T-helper 17 cell (primary cell): ENCODE measurements around the gene AFAP1. TPM values are rescaled to one million over a fixed set of nuclear protein-coding genes. Genes with fewer than 3 reads are reported as not detected.

Experiments
- ATAC-seq: fragments of 150-1000 bp; cut with Tn5 transposase; 2 replicates; pipeline ENCODE4 v1.10.0; 2021; ENCODE audit warnings: mild to moderate bottlenecking, moderate library complexity
- DNase-seq, 3 donors: peaks; one replicate each; pipeline versions ENCODE4 v3.0.0 to v3.0.0-alpha.2; 2020 to 2021
- H3K9me3 ChIP-seq: one replicate; pipeline ENCODE4 v1.7.0; 2013; ENCODE audit warnings: low read length, mild to moderate bottlenecking; ENCODE audit not compliant: control insufficient read depth, poor library complexity, severe bottlenecking
- H3K27ac Mint-ChIP-seq: one replicate; pipeline ENCODE4 v1.8.0; 2022; ENCODE audit warnings: mild to moderate bottlenecking, moderate library complexity, mixed read lengths
- H3K27me3 Mint-ChIP-seq: one replicate; pipeline ENCODE4 v1.8.0; 2022; ENCODE audit warnings: mixed read lengths
- H3K36me3 Mint-ChIP-seq: one replicate; pipeline ENCODE4 v1.8.0; 2022; ENCODE audit warnings: low read depth, mixed read lengths
- H3K4me1 Mint-ChIP-seq: one replicate; pipeline ENCODE4 v1.8.0; 2022; ENCODE audit warnings: mild to moderate bottlenecking, mixed read lengths
- H3K4me3 Mint-ChIP-seq: one replicate; pipeline ENCODE4 v1.8.0; 2022; ENCODE audit warnings: mild to moderate bottlenecking, moderate library complexity, mixed read lengths
- total RNA-seq, 4 donors: library from RNA in 2 of 4; stranded (reverse) in 2 of 4; gene quantifications; one replicate each; pipeline ENCODE4 v1.2.3 and lab custom pipeline; 2022 to 2026

The AFAP1 gene
- total RNA-seq, 2 donors from 2014 or later = 17.6 to 26.7 TPM

DNA sequence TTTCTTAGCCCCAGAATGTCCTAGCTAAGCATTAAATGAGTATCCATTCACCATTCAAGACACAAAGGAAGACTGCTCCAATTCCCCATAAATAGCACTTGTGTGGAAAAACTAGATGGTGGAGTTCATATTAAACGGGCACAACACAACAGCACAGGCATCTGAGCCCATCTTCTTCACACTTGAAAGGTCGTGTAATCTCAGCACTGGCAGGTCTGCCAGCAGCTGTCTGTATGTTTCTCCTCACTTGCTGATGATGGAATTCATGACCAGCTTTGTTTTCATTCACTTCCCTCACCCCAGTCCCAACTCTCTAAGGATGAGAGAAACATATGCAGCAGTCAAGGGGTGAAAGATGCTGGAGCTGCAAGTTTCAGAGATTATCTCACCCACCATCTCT, 148.7 kb downstream of the AFAP1 start:
- ATAC-seq = no peak
- H3K4me3 Mint-ChIP-seq = no peak overlapping the region

GRCh38 chr4:7790023-7790422, 149.6 kb downstream of the AFAP1 start:
- H3K9me3 ChIP-seq = no peaks in the 10 kb centered on the region
- Mint-ChIP-seq H3K36me3 (peaks cover 3% of the 10 kb centered on the region), H3K27ac (no peak overlapping the region), H3K27me3 (no peaks in the 10 kb centered on the region), H3K4me1 (peaks cover 5% of the 10 kb centered on the region), H3K4me3 (no peak overlapping the region)
- ATAC-seq (no peak), DNase-seq (no peak)

More for the DNA sequence above, 148.7 kb downstream of the AFAP1 start:
- DNase-seq = no peak
- H3K27me3 Mint-ChIP-seq = no peaks in the 10 kb centered on the region
- H3K9me3 ChIP-seq = no peaks in the 10 kb centered on the region
- H3K4me1 Mint-ChIP-seq = peaks cover 2% of the 10 kb centered on the region
- no peak overlapping the region for H3K27ac Mint-ChIP-seq
- peaks cover 3% of the 10 kb centered on the region for H3K36me3 Mint-ChIP-seq

DNA sequence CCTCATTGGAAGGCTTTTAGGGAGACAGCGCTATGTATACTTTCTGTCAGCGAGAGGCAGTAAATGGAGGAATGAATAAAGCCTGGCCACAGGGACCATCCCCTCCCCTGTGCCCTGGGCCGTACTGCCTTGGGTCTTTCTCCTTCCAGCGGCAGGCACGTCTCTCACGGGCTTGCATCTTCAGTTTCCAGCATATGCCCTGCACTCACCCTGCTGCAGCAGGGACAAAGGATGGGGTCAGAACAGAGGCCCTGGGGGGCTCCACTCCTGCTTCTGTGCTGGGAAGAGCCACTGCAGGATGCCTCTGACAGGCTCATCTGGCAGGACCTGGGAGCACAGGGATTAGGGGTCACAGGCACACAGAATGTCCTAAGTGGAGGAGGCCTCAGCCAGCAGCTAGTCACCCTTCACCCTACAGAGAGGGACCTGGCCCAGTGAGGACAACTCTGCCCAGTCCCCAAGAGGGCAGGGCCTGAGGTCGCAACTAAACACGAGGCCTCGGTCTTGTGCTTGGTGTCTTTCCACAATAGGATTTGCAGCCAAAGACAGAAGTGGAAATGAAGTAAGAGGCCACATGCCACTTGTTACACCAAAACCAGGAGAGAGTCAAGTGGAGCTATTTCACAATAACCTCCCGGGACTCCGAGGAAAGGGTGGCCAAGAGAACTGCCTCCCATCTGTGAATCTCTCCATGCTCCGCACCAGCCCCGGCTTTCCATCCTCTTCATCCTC, 150.8 kb downstream of the AFAP1 start:
- DNase-seq (no peak), ATAC-seq (no peak)
- Mint-ChIP-seq H3K4me3 (no peak overlapping the region), H3K27ac (no peak overlapping the region), H3K27me3 (no peaks in the 10 kb centered on the region), H3K4me1 (peaks cover 12% of the 10 kb centered on the region), H3K36me3 (peaks cover 3% of the 10 kb centered on the region)
- H3K9me3 ChIP-seq = no peaks in the 10 kb centered on the region

DNA sequence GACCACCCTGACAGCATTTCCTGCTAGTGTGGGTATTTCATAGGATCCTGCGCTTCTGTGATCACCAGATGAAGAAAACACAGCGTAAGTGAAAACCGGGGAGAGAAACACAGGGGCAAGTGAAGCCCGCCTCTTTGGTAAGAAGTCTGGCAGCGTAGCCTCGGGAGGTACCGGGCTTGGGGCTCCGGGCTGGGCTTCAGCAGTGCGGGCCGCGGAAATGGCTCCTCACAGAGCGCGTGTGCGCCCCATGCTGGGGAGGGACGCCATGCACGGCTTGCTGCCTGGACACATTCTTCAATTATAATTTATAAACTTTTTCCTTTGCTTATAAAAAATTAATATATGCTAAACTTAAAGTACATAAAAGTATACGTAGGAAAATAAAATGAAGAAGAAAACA, 151.5 kb downstream of the AFAP1 start:
- H3K27ac Mint-ChIP-seq = no peak overlapping the region
- DNase-seq = no peak
- no peak for ATAC-seq
- no peaks in the 10 kb centered on the region for H3K27me3 Mint-ChIP-seq
- no peaks in the 10 kb centered on the region for H3K9me3 ChIP-seq
- H3K4me1 Mint-ChIP-seq = peaks cover 19% of the 10 kb centered on the region
- peaks cover 3% of the 10 kb centered on the region for H3K36me3 Mint-ChIP-seq
- no peak overlapping the region for H3K4me3 Mint-ChIP-seq

DNA sequence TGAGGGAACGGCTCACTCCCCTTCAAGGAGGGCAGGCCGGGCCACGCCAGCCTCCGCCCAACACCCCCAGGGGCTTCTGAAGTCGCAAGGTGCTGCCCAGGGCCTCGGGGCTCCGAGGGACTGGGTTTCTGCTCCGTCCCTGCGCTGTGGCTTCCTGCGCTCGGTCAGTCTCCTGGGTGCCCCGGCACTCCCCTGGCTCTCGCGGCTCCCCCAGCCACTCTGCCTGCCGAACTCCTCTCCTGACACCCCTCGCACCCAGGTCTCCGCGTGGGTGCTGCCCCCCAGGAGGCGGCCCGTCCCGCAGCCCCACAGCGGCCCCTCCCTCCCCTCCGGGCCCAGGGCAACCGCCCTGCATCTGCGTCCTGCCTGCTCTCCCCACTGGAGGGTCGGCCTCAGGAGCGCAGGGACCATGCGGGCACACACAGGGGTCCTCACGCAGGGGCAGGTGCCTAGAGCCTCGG, 151.9 kb downstream of the AFAP1 start:
- no peaks in the 10 kb centered on the region for H3K27me3 Mint-ChIP-seq
- DNase-seq = no peak
- H3K4me1 Mint-ChIP-seq = peaks cover 21% of the 10 kb centered on the region
- ATAC-seq = no peak
- peaks cover 3% of the 10 kb centered on the region for H3K36me3 Mint-ChIP-seq
- no peaks in the 10 kb centered on the region for H3K9me3 ChIP-seq
- no peak overlapping the region for H3K4me3 Mint-ChIP-seq
- H3K27ac Mint-ChIP-seq = no peak overlapping the region

- peak overlapping the region; percentile 9 for H3K27ac Mint-ChIP-seq
- H3K4me1 Mint-ChIP-seq = peaks cover 25% of the 10 kb centered on the region
- ATAC-seq = no peak
- DNase-seq = no peak
- H3K9me3 ChIP-seq = no peaks in the 10 kb centered on the region
- H3K4me3 Mint-ChIP-seq = no peak overlapping the region
- no peaks in the 10 kb centered on the region for H3K27me3 Mint-ChIP-seq
- peaks cover under 1% of the 10 kb centered on the region for H3K36me3 Mint-ChIP-seq
Measured at GRCh38 chr4:7787067-7787466, 152.6 kb downstream of the AFAP1 start.

- Mint-ChIP-seq H3K36me3 (no peaks in the 10 kb centered on the region), H3K4me1 (peaks cover 29% of the 10 kb centered on the region), H3K4me3 (no peak overlapping the region), H3K27ac (peak overlapping the region; percentile 85), H3K27me3 (no peaks in the 10 kb centered on the region)
- no peak for ATAC-seq
- H3K9me3 ChIP-seq = no peaks in the 10 kb centered on the region
- DNase-seq = no peak
Measured at GRCh38 chr4:7786517-7786916, 153.1 kb downstream of the AFAP1 start.

GRCh38 chr4:7786040-7786439, 153.6 kb downstream of the AFAP1 start:
- DNase-seq (no peak), ATAC-seq (no peak)
- Mint-ChIP-seq H3K36me3 (no peaks in the 10 kb centered on the region), H3K4me1 (peaks cover 34% of the 10 kb centered on the region), H3K4me3 (no peak overlapping the region), H3K27ac (peak overlapping the region; percentile 85), H3K27me3 (no peaks in the 10 kb centered on the region)
- H3K9me3 ChIP-seq = no peaks in the 10 kb centered on the region

DNA sequence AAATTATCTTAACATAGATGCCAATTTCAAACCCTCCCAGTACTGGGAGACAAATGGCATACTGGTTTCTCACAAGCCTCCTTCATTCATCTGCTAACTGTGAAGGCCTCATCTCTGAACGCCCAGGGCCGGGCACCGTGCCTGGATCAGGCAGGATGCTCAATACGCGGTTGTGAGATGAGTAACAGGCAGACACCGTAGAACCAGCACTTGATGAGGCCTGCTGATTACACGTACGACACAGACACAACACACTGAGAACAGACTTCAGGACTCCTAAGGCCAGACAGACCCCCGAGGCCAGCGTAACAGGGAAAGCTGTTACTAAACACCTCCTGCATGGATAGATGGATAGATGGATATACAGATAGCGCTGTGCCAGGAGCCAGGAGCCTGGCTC, 154.6 kb downstream of the AFAP1 start:
- Mint-ChIP-seq H3K4me1 (peaks cover 36% of the 10 kb centered on the region), H3K4me3 (no peak overlapping the region)

DNA sequence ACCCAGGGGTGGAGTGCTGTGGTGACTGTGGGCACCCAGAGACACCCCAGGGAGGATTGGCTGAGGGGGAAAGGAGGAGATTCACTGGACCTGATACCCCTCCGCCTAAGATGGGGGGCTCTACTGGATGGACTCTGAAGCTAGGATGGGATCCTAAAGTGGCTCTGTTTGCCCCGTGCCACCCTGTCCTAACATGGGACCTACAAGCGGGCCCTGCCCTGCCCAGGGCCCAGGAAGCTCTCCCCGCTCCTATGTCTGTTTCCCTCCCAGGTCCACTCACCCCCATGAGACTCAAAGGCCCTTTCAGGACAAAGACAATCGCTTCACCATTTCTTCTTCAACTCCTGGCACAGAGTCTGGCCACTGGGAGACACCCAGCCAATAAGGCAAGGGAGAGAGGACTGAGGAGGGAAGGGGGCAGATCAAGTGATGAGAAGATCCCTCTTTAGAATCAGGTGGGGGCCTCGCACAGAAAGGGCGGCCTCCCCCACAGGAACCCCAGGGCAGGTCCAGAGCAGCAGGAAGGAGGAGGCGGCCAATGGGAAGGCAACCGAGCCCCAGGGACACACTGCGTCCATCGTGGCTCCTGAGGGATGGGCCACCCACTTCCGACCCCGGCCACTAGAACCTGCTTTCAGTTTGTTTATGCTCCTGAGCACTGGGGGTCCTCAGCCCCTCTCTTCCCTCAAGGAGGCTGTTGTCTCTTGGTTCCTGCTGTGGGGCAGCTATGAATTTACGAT, 155.4 kb downstream of the AFAP1 start:
- H3K36me3 Mint-ChIP-seq = peaks cover 2% of the 10 kb centered on the region
- no peaks in the 10 kb centered on the region for H3K27me3 Mint-ChIP-seq
- H3K4me1 Mint-ChIP-seq = peaks cover 42% of the 10 kb centered on the region
- peak overlapping the region; percentile 85 for H3K27ac Mint-ChIP-seq
- ATAC-seq (no peak), DNase-seq (no peak)
- H3K9me3 ChIP-seq = no peaks in the 10 kb centered on the region
- H3K4me3 Mint-ChIP-seq = no peak overlapping the region

More for the DNA sequence above, 154.6 kb downstream of the AFAP1 start:
- peaks cover 2% of the 10 kb centered on the region for H3K36me3 Mint-ChIP-seq
- peak; percentile 65 for ATAC-seq
- peak overlapping the region; percentile 85 for H3K27ac Mint-ChIP-seq
- no peaks in the 10 kb centered on the region for H3K9me3 ChIP-seq
- H3K27me3 Mint-ChIP-seq = no peaks in the 10 kb centered on the region
- peak in 1 of 3 donors; percentile 21 for DNase-seq

DNA sequence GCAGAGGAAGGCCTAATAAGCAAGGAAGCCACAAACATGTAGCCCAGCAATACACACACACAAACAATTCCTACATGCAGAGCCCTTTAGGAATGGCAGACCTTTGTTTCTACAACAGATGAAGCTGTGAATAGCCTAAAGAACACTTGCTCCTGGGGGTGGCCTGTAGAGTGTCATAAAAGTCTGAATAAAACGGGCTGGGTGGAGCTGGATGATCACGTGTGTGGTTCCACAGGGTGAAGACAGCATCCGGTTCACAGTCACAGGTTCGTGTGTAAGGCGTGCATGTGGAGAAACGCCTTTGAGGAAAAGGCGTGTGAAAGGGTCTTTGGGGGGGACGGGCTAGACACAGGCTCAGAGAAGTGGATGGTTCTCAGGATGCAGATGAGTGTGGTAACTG, 156.1 kb downstream of the AFAP1 start:
- no peaks in the 10 kb centered on the region for H3K27me3 Mint-ChIP-seq
- no peak for DNase-seq
- H3K4me3 Mint-ChIP-seq = peak overlapping the region; percentile 31
- peaks cover 2% of the 10 kb centered on the region for H3K36me3 Mint-ChIP-seq
- peak; percentile 48 for ATAC-seq
- H3K9me3 ChIP-seq = no peaks in the 10 kb centered on the region
- H3K27ac Mint-ChIP-seq = peak overlapping the region; percentile 79
- H3K4me1 Mint-ChIP-seq = peaks cover 44% of the 10 kb centered on the region

DNA sequence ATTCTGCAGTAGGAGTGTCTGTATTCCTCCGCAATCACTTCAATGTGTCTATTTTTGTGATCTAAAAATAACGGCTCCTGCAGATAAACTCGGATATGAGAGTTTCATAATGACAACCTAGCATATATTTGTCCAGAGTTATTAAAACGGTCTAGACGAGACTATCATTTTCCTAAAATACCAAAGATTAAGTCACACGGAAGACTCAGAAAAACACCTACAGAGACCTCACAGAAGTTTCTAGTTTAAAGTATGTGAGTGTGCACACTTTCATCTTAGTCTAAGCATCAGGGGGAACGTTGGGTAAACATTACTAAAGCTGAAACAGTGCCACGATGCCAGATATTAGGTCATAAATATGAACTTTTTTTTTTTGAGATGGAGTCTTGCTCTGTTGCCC, 156.9 kb downstream of the AFAP1 start:
- Mint-ChIP-seq H3K27me3 (no peaks in the 10 kb centered on the region), H3K4me3 (peak overlapping the region; percentile 47), H3K27ac (peak overlapping the region; percentile 79), H3K36me3 (peaks cover 2% of the 10 kb centered on the region), H3K4me1 (peaks cover 44% of the 10 kb centered on the region)
- no peaks in the 10 kb centered on the region for H3K9me3 ChIP-seq
- ATAC-seq (no peak), DNase-seq (no peak)

DNA sequence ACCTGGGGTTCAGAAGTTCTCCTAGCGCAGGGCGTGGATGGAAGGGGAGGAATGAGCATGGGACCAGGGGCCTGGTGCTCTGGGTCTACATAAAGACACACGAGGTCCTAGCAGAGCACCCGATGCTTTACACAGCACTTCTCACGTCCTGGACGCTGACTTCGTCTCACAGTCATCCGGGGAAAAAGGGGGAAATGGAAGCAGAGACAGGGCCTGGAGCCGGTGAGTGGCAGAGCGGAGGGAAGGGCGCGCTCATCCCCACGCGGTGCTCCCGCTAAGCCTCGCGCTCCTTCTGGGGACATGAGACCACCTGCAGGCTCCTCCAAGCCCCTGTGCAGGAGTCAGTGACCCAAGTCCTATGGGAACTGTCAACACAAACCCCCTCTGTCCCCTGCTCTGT, 157.7 kb downstream of the AFAP1 start:
- DNase-seq (no peak), ATAC-seq (no peak)
- Mint-ChIP-seq H3K4me1 (peaks cover 47% of the 10 kb centered on the region), H3K27ac (peak overlapping the region; percentile 79), H3K27me3 (no peaks in the 10 kb centered on the region), H3K4me3 (peak overlapping the region; percentile 61), H3K36me3 (peaks cover 4% of the 10 kb centered on the region)
- no peaks in the 10 kb centered on the region for H3K9me3 ChIP-seq
